Hepatocyte (in vitro differentiated cells): ENCODE results near the gene STIM1.

Experiments used
- CTCF ChIP-seq: fragments of 200-600 bp; sonication (generic); IDR thresholded peaks from 2 replicates; pipeline ENCODE4 v1.5.1; 2016; ENCODE audit warnings: antibody characterized with exemption, mild to moderate bottlenecking; ENCODE audit not compliant: poor library complexity
- EZH2phosphoT487 ChIP-seq: fragments of 200-600 bp; sonication (generic); IDR thresholded peaks from one replicate; pipeline ENCODE4 v1.6.1; 2018; ENCODE audit warnings: antibody characterized with exemption, mild to moderate bottlenecking, low read depth, moderate library complexity; ENCODE audit not compliant: unreplicated experiment, severe bottlenecking

DNA sequence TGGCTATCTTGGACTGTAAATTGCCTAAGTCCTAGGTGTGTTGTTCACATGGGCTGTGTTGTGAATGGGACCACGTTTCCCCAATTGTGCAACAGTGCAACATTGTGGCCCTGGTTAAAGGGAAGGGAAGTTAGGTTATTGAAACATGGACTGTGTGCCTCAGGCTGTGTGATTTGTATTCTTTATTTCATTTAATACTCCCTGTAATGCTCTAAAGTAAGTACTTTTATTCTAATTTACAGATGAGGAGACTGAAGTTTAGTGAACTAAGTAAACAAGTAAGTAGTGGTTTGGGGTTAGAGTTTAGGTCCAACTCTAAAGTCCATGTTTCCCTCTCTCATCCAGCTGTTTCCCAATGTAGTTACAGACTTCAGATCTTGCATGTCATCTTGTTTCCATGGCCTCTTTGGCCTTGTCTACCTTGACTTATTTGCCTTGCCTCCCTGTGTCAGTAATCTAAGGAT, 77.7 kb downstream of the STIM1 start:
- TF ChIP-seq CTCF (no peak), EZH2phosphoT487 (no peak)
